HG03159 (cell line): ENCODE data around the gene LRSAM1.

ENCODE experiments used
- ATAC-seq: cut with Tn5 transposase; IDR thresholded peaks from one replicate; pipeline ENCODE4 v1.9.1; 2021; ENCODE audit warnings: mild to moderate bottlenecking, moderate library complexity; ENCODE audit not compliant: unreplicated experiment

LRSAM1 gene

GRCh38 chr9:127495884-127496555 lies 44.7 kb downstream of the LRSAM1 start:
- ATAC-seq, result no peak

GRCh38 chr9:127496974-127497373 lies 45.7 kb downstream of the LRSAM1 start:
- ATAC-seq, result no peak

- no peak for ATAC-seq
Measured at GRCh38 chr9:127497656-127498290, 46.5 kb downstream of the LRSAM1 start.

GRCh38 chr9:127498298-127498697 lies 47.0 kb downstream of the LRSAM1 start:
- no peak for ATAC-seq

- ATAC-seq, result no peak
Measured at GRCh38 chr9:127500399-127500798, 49.1 kb downstream of the LRSAM1 start.

GRCh38 chr9:127500862-127501261 lies 49.6 kb downstream of the LRSAM1 start:
- no peak for ATAC-seq

- no peak for ATAC-seq
Measured at GRCh38 chr9:127501821-127502343, 50.6 kb downstream of the LRSAM1 start.

- ATAC-seq, result no peak
Measured at GRCh38 chr9:127502706-127503378, 51.5 kb downstream of the LRSAM1 start.

- ATAC-seq, result no peak
Measured at GRCh38 chr9:127503379-127503921, 52.1 kb downstream of the LRSAM1 start.

GRCh38 chr9:127503947-127504886 lies 52.9 kb downstream of the LRSAM1 start:
- no peak for ATAC-seq

GRCh38 chr9:127504887-127505251 lies 53.6 kb downstream of the LRSAM1 start:
- ATAC-seq, result no peak

- ATAC-seq, result no peak
Measured at GRCh38 chr9:127505396-127506116, 54.2 kb downstream of the LRSAM1 start.

GRCh38 chr9:127506117-127506813 lies 55.0 kb downstream of the LRSAM1 start:
- no peak for ATAC-seq

- ATAC-seq, result no peak
Measured at GRCh38 chr9:127506814-127507750, 55.8 kb downstream of the LRSAM1 start.

- ATAC-seq, result no peak
Measured at GRCh38 chr9:127507751-127508648, 56.7 kb downstream of the LRSAM1 start.

GRCh38 chr9:127508901-127509260 lies 57.6 kb downstream of the LRSAM1 start:
- no peak for ATAC-seq

GRCh38 chr9:127509261-127509954 lies 58.1 kb downstream of the LRSAM1 start:
- no peak for ATAC-seq
